HUES6 (cell line): ENCODE data around the gene RING1.

ENCODE experiments used
- H3K27ac ChIP-seq: 2 replicates; pipeline ENCODE4 v1.7.0; 2013; ENCODE audit warnings: low read depth, mild to moderate bottlenecking, low read length, inconsistent platforms
- H3K27me3 ChIP-seq: 2 replicates; pipeline ENCODE4 v1.6.1; 2013; ENCODE audit warnings: low read length; ENCODE audit not compliant: control insufficient read depth, insufficient read depth
- H3K36me3 ChIP-seq: 2 replicates; pipeline ENCODE4 v1.6.1; 2013; ENCODE audit warnings: low read length; ENCODE audit not compliant: control insufficient read depth, insufficient read depth
- H3K4me1 ChIP-seq: 2 replicates; pipeline ENCODE4 v1.6.1; 2013; ENCODE audit warnings: low read length; ENCODE audit not compliant: control insufficient read depth, insufficient read depth
- H3K4me3 ChIP-seq: 2 replicates; pipeline ENCODE4 v1.5.1; 2013; ENCODE audit warnings: low read depth, low read length
- H3K9ac ChIP-seq: one replicate; pipeline ENCODE4 v1.6.1; 2013; ENCODE audit warnings: mild to moderate bottlenecking, low read length
- H3K9me3 ChIP-seq: 2 replicates; pipeline ENCODE4 v1.6.1; 2013; ENCODE audit warnings: low read depth, low read length; ENCODE audit not compliant: control insufficient read depth, insufficient read depth

The RING1 gene

GRCh38 chr6:33203443-33204164 lies 4.7 kb upstream of the RING1 start:
- peaks cover 23% of the 10 kb centered on the region for H3K36me3 ChIP-seq
- H3K9me3 ChIP-seq: no peaks in the 10 kb centered on the region
- peaks cover 39% of the 10 kb centered on the region; the same call in 1 of the 2 replicates for H3K4me1 ChIP-seq
- no peak overlapping the region for H3K27ac ChIP-seq
- peak overlapping the region; percentile 82 for H3K4me3 ChIP-seq
- peaks cover 27% of the 10 kb centered on the region for H3K27me3 ChIP-seq
- H3K9ac ChIP-seq: no peak overlapping the region

- no peaks in the 10 kb centered on the region for H3K9me3 ChIP-seq
- H3K27ac ChIP-seq: no peak overlapping the region
- peak overlapping the region; percentile 82 for H3K4me3 ChIP-seq
- peaks cover 23% of the 10 kb centered on the region for H3K36me3 ChIP-seq
- peaks cover 27% of the 10 kb centered on the region for H3K27me3 ChIP-seq
- no peak overlapping the region for H3K9ac ChIP-seq
- H3K4me1 ChIP-seq: peaks cover 42% of the 10 kb centered on the region; the same call in 1 of the 2 replicates
Measured at GRCh38 chr6:33204165-33204414, 4.2 kb upstream of the RING1 start.

GRCh38 chr6:33204415-33205190 lies 3.7 kb upstream of the RING1 start, which contains the start of gene HSD17B8:
TSS of gene HSD17B8 (plus strand) at chr6:33204655. CDS start at chr6:33204669, 14 bp downstream.
- peak within 1 kb of the TSS; percentile 26; the same call in 1 of the 2 replicates for H3K27ac ChIP-seq
- H3K9me3 ChIP-seq: no peaks in the 10 kb centered on the region
- H3K36me3 ChIP-seq: peaks cover 25% of the 10 kb centered on the region
- peak within 1 kb of the TSS; percentile 82 for H3K4me3 ChIP-seq
- H3K4me1 ChIP-seq: peaks cover 38% of the 10 kb centered on the region; the same call in 1 of the 2 replicates
- peaks cover 27% of the 10 kb centered on the region for H3K27me3 ChIP-seq
- H3K9ac ChIP-seq: peak within 1 kb of the TSS; percentile 65

- peak overlapping the region; percentile 65 for H3K9ac ChIP-seq
- H3K4me3 ChIP-seq: peak overlapping the region; percentile 82
- H3K36me3 ChIP-seq: peaks cover 34% of the 10 kb centered on the region
- no peak overlapping the region for H3K27ac ChIP-seq
- H3K9me3 ChIP-seq: no peaks in the 10 kb centered on the region
- H3K4me1 ChIP-seq: peaks cover 36% of the 10 kb centered on the region; the same call in 1 of the 2 replicates
- H3K27me3 ChIP-seq: peaks cover 28% of the 10 kb centered on the region
Measured at GRCh38 chr6:33205191-33206026, 2.9 kb upstream of the RING1 start.

GRCh38 chr6:33206027-33206863 lies 2.1 kb upstream of the RING1 start:
- H3K4me1 ChIP-seq: peaks cover 36% of the 10 kb centered on the region; the same call in 1 of the 2 replicates
- H3K27ac ChIP-seq: no peak overlapping the region
- H3K9me3 ChIP-seq: no peaks in the 10 kb centered on the region
- peaks cover 38% of the 10 kb centered on the region for H3K36me3 ChIP-seq
- H3K9ac ChIP-seq: no peak overlapping the region
- peaks cover 34% of the 10 kb centered on the region for H3K27me3 ChIP-seq
- H3K4me3 ChIP-seq: peak overlapping the region; percentile 34; the same call in 1 of the 2 replicates

- Histone ChIP-seq H3K36me3 (peaks cover 33% of the 10 kb centered on the region), H3K4me3 (peak overlapping the region; percentile 96), H3K27me3 (peaks cover 41% of the 10 kb centered on the region), H3K9me3 (no peaks in the 10 kb centered on the region), H3K9ac (no peak overlapping the region), H3K4me1 (peaks cover 36% of the 10 kb centered on the region), H3K27ac (no peak overlapping the region)
Measured at GRCh38 chr6:33206864-33207551, 1.3 kb upstream of the RING1 start.

GRCh38 chr6:33207552-33208090 lies 679 bp upstream of the RING1 start:
- peak overlapping the region; percentile 27; the same call in 1 of the 2 replicates for H3K27ac ChIP-seq
- peaks cover 47% of the 10 kb centered on the region for H3K27me3 ChIP-seq
- H3K9ac ChIP-seq: peak overlapping the region; percentile 78

GRCh38 chr6:33209856-33210255 lies 1.6 kb downstream of the RING1 start:
- Histone ChIP-seq H3K9me3 (no peaks in the 10 kb centered on the region), H3K4me1 (peaks cover 52% of the 10 kb centered on the region), H3K27me3 (peaks cover 69% of the 10 kb centered on the region)

More at GRCh38 chr6:33207552-33208090, 679 bp upstream of the RING1 start:
- Histone ChIP-seq H3K4me3 (peak overlapping the region; percentile 96), H3K9me3 (no peaks in the 10 kb centered on the region), H3K4me1 (peaks cover 40% of the 10 kb centered on the region), H3K36me3 (peaks cover 27% of the 10 kb centered on the region)

GRCh38 chr6:33211136-33211535 lies 2.8 kb downstream of the RING1 start:
- Histone ChIP-seq H3K9me3 (no peaks in the 10 kb centered on the region), H3K9ac (no peak overlapping the region), H3K27me3 (peaks cover 72% of the 10 kb centered on the region), H3K4me1 (peaks cover 52% of the 10 kb centered on the region), H3K36me3 (peaks cover 15% of the 10 kb centered on the region), H3K4me3 (no peak overlapping the region), H3K27ac (no peak overlapping the region)

More at GRCh38 chr6:33209856-33210255, 1.6 kb downstream of the RING1 start:
- H3K9ac ChIP-seq: no peak overlapping the region
- peaks cover 15% of the 10 kb centered on the region for H3K36me3 ChIP-seq
- no peak overlapping the region for H3K4me3 ChIP-seq
- H3K27ac ChIP-seq: no peak overlapping the region
